Heart right ventricle (tissue), 16 donors: Measurements from ENCODE around the gene PICK1. TPM values are rescaled to one million over a fixed set of nuclear protein-coding genes. Genes with fewer than 3 reads are reported as not detected.
A peak's percentile ranks its signal among the peaks of the same experiment; 100 is the strongest.

Source experiments
- ATAC-seq, 8 donors: fragments of 200-7000 bp; cut with Tn5 transposase; one replicate each; pipeline ENCODE4 v1.9.1; 2020; ENCODE audit warnings: mild to moderate bottlenecking in 8 of 8, moderate library complexity in 8 of 8, moderate number of reproducible peaks in 1 of 8
- DNase-seq, 2 donors: peaks; one replicate each; pipeline ENCODE4 v3.0.0-alpha.2; 2020
- H3K27ac ChIP-seq, 10 donors: fragments of 200-600 bp; sonication (generic) in 2 of 10; one replicate each; pipeline versions ENCODE4 v1.5.0 to v1.8.0; 2020 to 2022; ENCODE audit warnings: mild to moderate bottlenecking in 3 of 10
- H3K27me3 ChIP-seq, 7 donors: fragments of 200-600 bp; one replicate each; pipeline ENCODE4 v1.8.0; 2021 to 2022; ENCODE audit warnings: mild to moderate bottlenecking in 2 of 7
- H3K36me3 ChIP-seq, 9 donors: fragments of 200-600 bp; sonication (generic) in 1 of 9; one replicate each; pipeline versions ENCODE4 v1.5.0 to v1.8.0; 2020 to 2022; ENCODE audit warnings: mild to moderate bottlenecking in 2 of 9
- H3K4me1 ChIP-seq, 9 donors: fragments of 200-600 bp; sonication (generic) in 1 of 9; one replicate each; pipeline versions ENCODE4 v1.5.0 to v1.8.0; 2020 to 2022; ENCODE audit warnings: mild to moderate bottlenecking in 4 of 9
- H3K4me3 ChIP-seq, 10 donors: fragments of 200-600 bp; sonication (generic) in 2 of 10; one replicate each; pipeline versions ENCODE4 v1.5.0 to v1.8.0; 2020 to 2022; ENCODE audit warnings: mild to moderate bottlenecking in 7 of 10, moderate library complexity in 2 of 10
- H3K9me3 ChIP-seq, 11 donors: fragments of 200-600 bp in 10 of 11; sonication (generic) in 2 of 11; one replicate each; pipeline versions ENCODE4 v1.5.0 to v1.8.0; 2013 to 2022; ENCODE audit warnings: mild to moderate bottlenecking in 2 of 11, control low read depth in 1 of 11, moderate library complexity in 1 of 11
- CTCF ChIP-seq, 9 donors: fragments of 200-600 bp; sonication (generic) in 2 of 9; IDR thresholded peaks; one replicate each; pipeline versions ENCODE4 v1.5.0 to v1.8.0; 2021 to 2022; ENCODE audit warnings: antibody characterized with exemption in 9 of 9, mild to moderate bottlenecking in 5 of 9, moderate library complexity in 1 of 9
- WGBS, 2 donors: extraction: QIAGEN DNeasy Blood & Tissue Kit; methylation state at CpG; one replicate each; pipeline ENCODE4 v1.1.7; 2013; ENCODE audit warnings: inconsistent platforms in 1 of 2; 5-methylcytosine and 5-hydroxymethylcytosine counted together
- intact Hi-C, 10 donors: fragments of 100-400 bp; cut with DNase I; formaldehyde crosslinking; loops; one replicate each; pipeline versions ENCODE4 v1.11.1 to v1.14.2; 2022
- polyA plus RNA-seq, 2 donors: library from polyadenylated mRNA; stranded (reverse); fragments of 200-250 nt; gene quantifications; one replicate each; pipeline ENCODE4 v1.2.3, GENCODE V29; 2013
- total RNA-seq, 10 donors: library from RNA; stranded (reverse); fragmentation: NEBNext Ultra II Directional in 3 of 10; extraction: Animal tissue kit (Norgen Biotek cat#: 25700) in 3 of 10; gene quantifications; one replicate each; pipeline versions ENCODE4 v1.2.1 to v1.2.4, GENCODE V29; 2021 to 2023
- donor health status: Arrhythmogenic right ventricular cardiomyopathy.
- donor health status: ischemic (EF 13 %, LVEDD 7.1; RV severe dilation, severe dysfunction).
- donor health status: healthy with polysubstance abuse.
- donor health status: DM: no; HTN: yes; CAD: no.
- donor health status: DM: no; HTN: no; CAD: no.
- donor health status: ischemic (EF 25% LVEDD 6.9; RV normal size, moderate dysfunction).
- donor health status: ischemic (EF 25% LVEDD 5.7; RV mildly dilated, moderate dysfunction).
- donor health status: healthy.
- donor health status: DM: yes; HTN: yes; CAD: no.
- donor health status: Ischemic cardiomyopathy.
- donor health status: ischemic (EF 35%, LVEDD 5.7; RV mildly dilated, moderate dysfunction).
- donor health status: nonischemic (EF 11% LVEDD 7.7; RV severe dilation, severe dysfunction).
- donor health status: DM: yes; HTN: yes; CAD: no.
- donor health status: PGD.
- donor health status: ischemic (EF 29% LVEDD 5.4; RV normal size, mild dysfunction).
- donor health status: nonischemic (EF 23%, LVEDD 6.1; RV moderate dilation, normal function).

PICK1 gene
- total and polyA plus RNA-seq, 12 donors, result 17.4 to 32.9 (median 23.2) TPM

- Histone ChIP-seq H3K9me3 (no peaks in the 10 kb centered on the region), H3K4me3 (peak overlapping the region; percentile 14 to 56 (median 44)), H3K27me3 (peaks cover 0 to 43% (median 16%) of the 10 kb centered on the region in 7 donors), H3K36me3 (no peaks in the 10 kb centered on the region), H3K4me1 (peaks cover 10 to 22% (median 20%) of the 10 kb centered on the region in 9 donors), H3K27ac (peak overlapping the region in 1 of 10 donors; percentile 19)
- intact Hi-C loops, result no loop called here
- TF ChIP-seq CTCF (IDR thresholded peaks at IDR 0.05), result peak in 1 of 9 donors; percentile 10
- ATAC-seq (peak; percentile 33 to 72 (median 61)), DNase-seq (peak in 1 of 2 donors; percentile 59)
- WGBS, 2 donors, result 3 to 4% methylated on average over 110 of the region's 110 CpGs
Measured at GRCh38 chr22:38080850-38081635, 23.8 kb downstream of the PICK1 start.

GRCh38 chr22:38081636-38081940 lies 24.4 kb downstream of the PICK1 start:
- Histone ChIP-seq H3K4me1 (peaks cover 10 to 22% (median 20%) of the 10 kb centered on the region in 9 donors), H3K36me3 (no peaks in the 10 kb centered on the region), H3K4me3 (peak overlapping the region; percentile 14 to 56 (median 44)), H3K27ac (no peak overlapping the region), H3K27me3 (peaks cover 0 to 43% (median 16%) of the 10 kb centered on the region in 7 donors), H3K9me3 (no peaks in the 10 kb centered on the region)
- peak in 2 of 8 donors; percentile 9 to 13 for ATAC-seq
- WGBS, 2 donors, result 7 to 14% methylated on average over 17 of the region's 17 CpGs
- DNase-seq, result no peak
- intact Hi-C loops, result no loop called here
- no peak for TF ChIP-seq CTCF (IDR thresholded peaks at IDR 0.05)

- H3K36me3 ChIP-seq, result no peaks in the 10 kb centered on the region
- no peak for TF ChIP-seq CTCF (IDR thresholded peaks at IDR 0.05)
- DNase-seq, result no peak
- H3K27me3 ChIP-seq, result peaks cover 0 to 43% (median 16%) of the 10 kb centered on the region in 7 donors
- H3K27ac ChIP-seq, result no peak overlapping the region
- H3K4me1 ChIP-seq, result peaks cover 10 to 22% (median 20%) of the 10 kb centered on the region in 9 donors
- peak in 4 of 8 donors; percentile 3 to 17 (median 6) for ATAC-seq
- H3K4me3 ChIP-seq, result peak overlapping the region in 9 of 10 donors; percentile 14 to 56 (median 45)
- WGBS, 2 donors, result 31 to 38% methylated on average over 52 of the region's 52 CpGs
- no peaks in the 10 kb centered on the region for H3K9me3 ChIP-seq
- intact Hi-C loops, result no loop called here
Measured at GRCh38 chr22:38081941-38082828, 25.0 kb downstream of the PICK1 start.

- Histone ChIP-seq H3K27me3 (peaks cover 0 to 47% (median 19%) of the 10 kb centered on the region in 7 donors), H3K4me3 (no peak overlapping the region), H3K4me1 (peaks cover 10 to 22% (median 20%) of the 10 kb centered on the region in 9 donors), H3K9me3 (no peaks in the 10 kb centered on the region), H3K27ac (no peak overlapping the region), H3K36me3 (no peaks in the 10 kb centered on the region)
- intact Hi-C loops, result no loop called here
- no peak for TF ChIP-seq CTCF (IDR thresholded peaks at IDR 0.05)
- 87 to 90% methylated on average over 24 of the region's 24 CpGs for WGBS, 2 donors
- ATAC-seq, result no peak
- no peak for DNase-seq
Measured at GRCh38 chr22:38082986-38083710, 25.9 kb downstream of the PICK1 start.
